Naive thymus-derived CD4-positive, alpha-beta T cell (primary cell): ENCODE data around the gene CAPSL. TPM values are rescaled to one million over a fixed set of nuclear protein-coding genes. Genes with fewer than 3 reads are reported as not detected.
A peak's percentile ranks its signal among the peaks of the same experiment; 100 is the strongest.

Source experiments
- ATAC-seq: fragments of 150-1000 bp; cut with Tn5 transposase; 2 replicates; pipeline ENCODE4 v1.10.0; 2021; ENCODE audit warnings: mild to moderate bottlenecking, moderate library complexity
- CTCF ChIA-PET: fragments of 350-600 bp; sonication (Branson Sonifier 250); formaldehyde crosslinking; loops from one replicate; lab custom pipeline; 2021; ENCODE audit warnings: antibody characterized with exemption; lab: Charles Lee
- POLR2A ChIA-PET: fragments of 350-600 bp; sonication (Branson Sonifier 250); formaldehyde crosslinking; loops from one replicate; lab custom pipeline; 2021; ENCODE audit warnings: antibody characterized with exemption, inconsistent platforms; lab: Charles Lee
- DNase-seq, 9 donors: peaks; one replicate each; pipeline versions ENCODE4 v3.0.0 to v3.0.0-alpha.2; 2020 to 2022; ENCODE audit warnings: mixed read lengths in 1 of 9
- H3K27ac ChIP-seq: one replicate; pipeline ENCODE4 v1.7.0; 2013; ENCODE audit warnings: mild to moderate bottlenecking, low read depth, low read length, moderate library complexity
- H3K27me3 ChIP-seq, 2 donors: one replicate each; pipeline ENCODE4 v1.7.0; 2013; ENCODE audit warnings: low read length in 2 of 2, mild to moderate bottlenecking in 2 of 2, moderate library complexity in 2 of 2; ENCODE audit not compliant: control insufficient read depth in 2 of 2, insufficient read depth in 2 of 2
- H3K36me3 ChIP-seq, 3 experiments: 1 replicate in 2 of 3; 2 replicates in 1 of 3; pipeline ENCODE4 v1.7.0; 2013; ENCODE audit warnings: low read length in 3 of 3, mild to moderate bottlenecking in 3 of 3, moderate library complexity in 1 of 3; ENCODE audit not compliant: insufficient read depth in 3 of 3, control insufficient read depth in 2 of 3
- H3K4me1 ChIP-seq, 2 donors: one replicate each; pipeline ENCODE4 v1.7.0; 2013; ENCODE audit warnings: low read length in 2 of 2, mild to moderate bottlenecking in 2 of 2, moderate library complexity in 1 of 2; ENCODE audit not compliant: control insufficient read depth in 2 of 2, insufficient read depth in 2 of 2
- H3K4me3 ChIP-seq: 2 replicates; pipeline ENCODE4 v1.7.0; 2013; ENCODE audit warnings: mild to moderate bottlenecking, low read length
- H3K9me3 ChIP-seq, 3 experiments: 1 replicate in 2 of 3; 2 replicates in 1 of 3; pipeline ENCODE4 v1.7.0; 2013; ENCODE audit warnings: low read length in 3 of 3; ENCODE audit not compliant: control insufficient read depth in 2 of 3
- H3K27ac Mint-ChIP-seq, 9 donors: one replicate each; pipeline ENCODE4 v1.8.0; 2020 to 2022; ENCODE audit warnings: mixed read lengths in 9 of 9, mild to moderate bottlenecking in 8 of 9, moderate library complexity in 5 of 9, inconsistent platforms in 2 of 9
- H3K27me3 Mint-ChIP-seq, 5 donors: one replicate each; pipeline ENCODE4 v1.8.0; 2021 to 2022; ENCODE audit warnings: mixed read lengths in 5 of 5, mild to moderate bottlenecking in 1 of 5
- H3K36me3 Mint-ChIP-seq, 5 donors: one replicate each; pipeline ENCODE4 v1.8.0; 2020 to 2022; ENCODE audit warnings: mixed read lengths in 5 of 5, mild to moderate bottlenecking in 3 of 5, inconsistent platforms in 1 of 5
- H3K4me1 Mint-ChIP-seq, 7 donors: one replicate each; pipeline ENCODE4 v1.8.0; 2020 to 2022; ENCODE audit warnings: mixed read lengths in 7 of 7, mild to moderate bottlenecking in 3 of 7, inconsistent platforms in 1 of 7
- H3K4me3 Mint-ChIP-seq, 10 donors: one replicate each; pipeline ENCODE4 v1.8.0; 2020 to 2022; ENCODE audit warnings: mild to moderate bottlenecking in 10 of 10, mixed read lengths in 10 of 10, moderate library complexity in 6 of 10, inconsistent platforms in 2 of 10
- H3K9me3 Mint-ChIP-seq, 11 donors: one replicate each; pipeline ENCODE4 v1.8.0; 2020 to 2022; ENCODE audit warnings: mixed read lengths in 11 of 11, mild to moderate bottlenecking in 4 of 11, inconsistent platforms in 1 of 11, moderate library complexity in 1 of 11
- intact Hi-C, 2 donors: fragments of 100-400 bp; cut with micrococcal nuclease; formaldehyde crosslinking; loops; one replicate each; pipeline ENCODE4 v1.15.1; 2023
- polyA plus RNA-seq, 2 donors: library from polyadenylated mRNA; unstranded; fragments of 300-500 nt; fragmentation: Illumina TruSeq; gene quantifications; one replicate each; pipeline ENCODE4 v1.2.3, GENCODE V29; 2021
- total RNA-seq, 6 experiments: library from RNA in 5 of 6; stranded (reverse) in 5 of 6; gene quantifications; 1 replicate in 5 of 6; 2 replicates in 1 of 6; pipeline ENCODE4 v1.2.3 and lab custom pipeline; 2021 to 2026

Gene CAPSL
- total and polyA plus RNA-seq, 7 experiments from 2014 or later: not detected

- Histone ChIP-seq H3K27me3 (no peaks in the 10 kb centered on the region), H3K4me1 (peaks cover 10 to 14% of the 10 kb centered on the region in 2 donors), H3K27ac (no peak overlapping the region), H3K9me3 (no peaks in the 10 kb centered on the region), H3K36me3 (no peaks in the 10 kb centered on the region), H3K4me3 (no peak overlapping the region)
- peaks cover 18 to 49% (median 35%) of the 10 kb centered on the region in 7 donors for H3K4me1 Mint-ChIP-seq
- H3K27me3 Mint-ChIP-seq: peaks cover 0 to 13% (median 5%) of the 10 kb centered on the region in 5 donors
- CTCF ChIA-PET: interaction anchor here (0.6 to 4.9 kb wide), 28 partner anchors 8 to 1024 kb away, joined by 3 to 137 read pairs (median 4); partner anchors contain the start of genes CAPSL and SPEF2
- H3K4me3 Mint-ChIP-seq: peak overlapping the region; percentile 35 to 87 (median 58)
- H3K36me3 Mint-ChIP-seq: no peaks in the 10 kb centered on the region
- H3K27ac Mint-ChIP-seq: peak overlapping the region in 3 of 9 donors; percentile 1 to 60 (median 7)
- H3K9me3 Mint-ChIP-seq: no peaks in the 10 kb centered on the region
- ATAC-seq (peak; percentile 70), DNase-seq (peak; percentile 29 to 80 (median 73))
- POLR2A ChIA-PET: interaction anchor here (0.6 to 1.3 kb wide), 7 partner anchors 46 to 275 kb away, joined by 3 to 6 read pairs (median 4); no protein-coding TSS in a partner anchor
- intact Hi-C loops: loop anchor here (1.0 to 5.0 kb wide), 8 partner anchors 275 to 1439 kb away; no protein-coding TSS in a partner anchor
Observed at GRCh38 chr5:35926389-35927051, 11.9 kb downstream of the CAPSL start.

- no peak overlapping the region for H3K27ac ChIP-seq
- no peaks in the 10 kb centered on the region for H3K36me3 ChIP-seq
- peaks cover 0 to 3% (median 0%) of the 10 kb centered on the region in 5 donors for H3K36me3 Mint-ChIP-seq
- ChIA-PET POLR2A (interaction anchor here (0.6 to 4.0 kb wide), 15 partner anchors 43 to 274 kb away, joined by 3 to 16 read pairs (median 3); partner anchors contain the start of gene IL7R), CTCF (interaction anchor here (0.6 to 4.9 kb wide), 43 partner anchors 10 to 837 kb away, joined by 3 to 137 read pairs (median 5); partner anchors contain the start of genes IL7R and SPEF2)
- H3K9me3 ChIP-seq: no peaks in the 10 kb centered on the region
- H3K4me1 ChIP-seq: peaks cover 10 to 14% of the 10 kb centered on the region in 2 donors
- H3K4me1 Mint-ChIP-seq: peaks cover 18 to 53% (median 38%) of the 10 kb centered on the region in 7 donors
- peak overlapping the region; percentile 55 for H3K4me3 ChIP-seq
- DNase-seq (peak; percentile 60 to 87 (median 80)), ATAC-seq (peak; percentile 93)
- H3K4me3 Mint-ChIP-seq: peak overlapping the region; percentile 70 to 87 (median 80)
- intact Hi-C loops: loop anchor here (1.0 to 5.0 kb wide), 18 partner anchors 23 to 1438 kb away; partner anchors contain the start of genes SPEF2 (in 2 of the 2) and IL7R (in 1 of the 2)
- H3K9me3 Mint-ChIP-seq: peaks cover 0 to 3% (median 0%) of the 10 kb centered on the region in 11 donors
- H3K27me3 Mint-ChIP-seq: peaks cover 0 to 5% (median 0%) of the 10 kb centered on the region in 5 donors
- H3K27me3 ChIP-seq: no peaks in the 10 kb centered on the region
- H3K27ac Mint-ChIP-seq: peak overlapping the region; percentile 57 to 89 (median 79)
Observed at GRCh38 chr5:35924950-35925722, 13.3 kb downstream of the CAPSL start.

DNA sequence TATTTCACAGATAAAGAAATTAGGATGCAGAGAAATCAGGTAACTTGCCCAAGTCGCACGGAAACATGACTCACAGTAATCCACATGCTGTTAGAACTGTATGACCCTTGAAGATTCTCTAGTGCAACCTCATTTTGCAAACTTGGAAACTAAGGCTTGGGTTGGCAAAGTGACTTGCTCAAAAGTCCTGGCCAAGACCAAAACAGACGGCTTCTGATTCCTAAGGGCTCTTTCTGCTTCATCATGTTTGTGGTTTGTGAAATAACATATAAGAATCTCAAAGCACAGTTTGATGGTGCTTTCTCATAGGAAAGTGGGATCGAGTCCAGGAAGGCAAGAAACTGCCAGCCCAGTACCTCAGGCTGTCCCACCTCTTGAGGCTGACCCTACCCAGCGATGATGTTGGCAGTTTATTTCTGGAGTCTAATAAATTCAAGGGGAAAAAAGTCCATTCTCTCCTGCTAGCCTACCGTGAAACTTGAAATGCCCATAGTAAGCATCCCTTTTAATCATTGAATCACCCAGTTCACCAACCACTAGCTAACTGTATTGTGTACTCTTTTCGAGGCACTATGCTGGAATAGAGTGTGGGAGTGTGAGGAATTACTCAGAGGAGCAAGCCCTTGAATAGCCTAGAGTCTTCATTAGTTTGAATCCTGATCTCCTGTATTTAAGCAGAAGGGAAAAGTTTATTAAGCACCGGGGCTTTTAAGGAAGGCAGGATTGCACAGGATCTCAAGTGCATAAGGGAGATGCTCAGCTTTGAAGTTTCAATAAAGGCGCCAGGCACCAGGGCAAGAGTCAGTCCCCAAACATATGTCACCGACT is 14.1 kb downstream of the CAPSL start:
- peaks cover 10 to 14% of the 10 kb centered on the region in 2 donors for H3K4me1 ChIP-seq
- peaks cover 0 to 5% (median 0%) of the 10 kb centered on the region in 5 donors for H3K27me3 Mint-ChIP-seq
- H3K4me3 ChIP-seq: peak overlapping the region; percentile 12
- POLR2A ChIA-PET: interaction anchor here (0.8 to 4.0 kb wide), 13 partner anchors 42 to 273 kb away, joined by 3 to 16 read pairs (median 4); partner anchors contain the start of gene IL7R
- H3K27me3 ChIP-seq: no peaks in the 10 kb centered on the region
- peaks cover 0 to 10% (median 3%) of the 10 kb centered on the region in 11 donors for H3K9me3 Mint-ChIP-seq
- no peak overlapping the region for H3K27ac ChIP-seq
- H3K27ac Mint-ChIP-seq: peak overlapping the region; percentile 57 to 89 (median 79)
- peaks cover 23 to 53% (median 43%) of the 10 kb centered on the region in 7 donors for H3K4me1 Mint-ChIP-seq
- H3K4me3 Mint-ChIP-seq: peak overlapping the region; percentile 70 to 87 (median 80)
- no peak for DNase-seq
- H3K36me3 Mint-ChIP-seq: peaks cover 0 to 8% (median 4%) of the 10 kb centered on the region in 5 donors
- no peaks in the 10 kb centered on the region for H3K36me3 ChIP-seq
- intact Hi-C loops: loop anchor here (1.0 to 2.0 kb wide), 7 partner anchors 22 to 253 kb away; partner anchors contain the start of gene IL7R (in 1 of the 2)
- H3K9me3 ChIP-seq: no peaks in the 10 kb centered on the region
- CTCF ChIA-PET: interaction anchor here (0.6 to 4.9 kb wide), 35 partner anchors 13 to 837 kb away, joined by 3 to 137 read pairs (median 5); partner anchors contain the start of genes IL7R and SPEF2
- no peak for ATAC-seq

DNA sequence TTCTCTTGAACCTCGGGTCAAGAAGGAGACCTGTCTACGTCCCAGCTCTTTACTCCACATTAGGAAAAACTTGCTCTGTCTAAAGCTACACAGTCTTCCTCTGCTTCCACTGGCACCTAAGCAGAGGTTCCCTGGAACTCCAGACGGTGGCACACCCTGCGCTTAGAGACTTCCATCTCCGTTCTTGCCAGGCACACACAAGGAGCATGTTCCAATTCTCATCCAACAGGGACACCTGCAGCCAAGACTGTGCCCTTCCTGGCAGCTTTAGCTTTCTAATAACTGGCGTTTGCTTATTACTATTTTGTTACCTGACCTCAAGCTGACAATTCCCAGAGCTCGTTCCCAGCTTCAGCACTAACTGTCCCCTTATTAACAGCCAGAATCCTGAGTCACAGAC is 16.0 kb downstream of the CAPSL start:
- Histone ChIP-seq H3K9me3 (no peaks in the 10 kb centered on the region), H3K4me3 (no peak overlapping the region), H3K36me3 (no peaks in the 10 kb centered on the region), H3K27ac (no peak overlapping the region), H3K27me3 (no peaks in the 10 kb centered on the region), H3K4me1 (peaks cover 10 to 14% of the 10 kb centered on the region in 2 donors)
- Mint-ChIP-seq H3K36me3 (peaks cover 0 to 15% (median 6%) of the 10 kb centered on the region in 5 donors), H3K27me3 (peaks cover 0 to 5% (median 0%) of the 10 kb centered on the region in 5 donors), H3K9me3 (peaks cover 0 to 16% (median 6%) of the 10 kb centered on the region in 11 donors), H3K4me3 (no peak overlapping the region), H3K27ac (peak overlapping the region in 4 of 9 donors; percentile 7 to 61 (median 13)), H3K4me1 (peaks cover 24 to 53% (median 43%) of the 10 kb centered on the region in 7 donors)
- CTCF ChIA-PET: interaction anchor here (0.9 to 1.9 kb wide), 3 partner anchors 142 to 272 kb away, joined by 3 to 12 read pairs (median 3); no protein-coding TSS in a partner anchor
- DNase-seq: no peak
- intact Hi-C loops: no loop called here
- POLR2A ChIA-PET: interaction anchor here (1.1 to 4.0 kb wide), 2 partner anchors 68 to 144 kb away, joined by 3 to 16 read pairs; no protein-coding TSS in a partner anchor
- ATAC-seq: no peak

GRCh38 chr5:35921930-35922329 is 16.5 kb downstream of the CAPSL start:
- POLR2A ChIA-PET: interaction anchor here (1.1 to 4.0 kb wide), 2 partner anchors 68 to 143 kb away, joined by 3 to 16 read pairs; no protein-coding TSS in a partner anchor
- CTCF ChIA-PET: interaction anchor here (0.7 to 1.9 kb wide), 4 partner anchors 119 to 271 kb away, joined by 3 to 12 read pairs (median 4); no protein-coding TSS in a partner anchor
- Histone ChIP-seq H3K4me3 (no peak overlapping the region), H3K4me1 (peaks cover 10 to 14% of the 10 kb centered on the region in 2 donors), H3K36me3 (no peaks in the 10 kb centered on the region), H3K9me3 (no peaks in the 10 kb centered on the region), H3K27ac (no peak overlapping the region), H3K27me3 (no peaks in the 10 kb centered on the region)
- Mint-ChIP-seq H3K4me3 (no peak overlapping the region), H3K4me1 (peaks cover 24 to 53% (median 43%) of the 10 kb centered on the region in 7 donors), H3K27me3 (peaks cover 0 to 5% (median 0%) of the 10 kb centered on the region in 5 donors), H3K27ac (peak overlapping the region in 3 of 9 donors; percentile 5 to 22 (median 14)), H3K9me3 (peaks cover 0 to 16% (median 6%) of the 10 kb centered on the region in 11 donors), H3K36me3 (peaks cover 0 to 15% (median 6%) of the 10 kb centered on the region in 5 donors)
- intact Hi-C loops: no loop called here
- ATAC-seq: no peak
- peak in 4 of 9 donors; percentile 22 to 54 (median 34) for DNase-seq
